Measurements from ENCODE around the gene CRYL1.
A peak's percentile ranks its signal among the peaks of the same experiment; 100 is the strongest.

GRCh38 chr13:20405691-20406090, 120.0 kb downstream of the CRYL1 start:
- TF ChIP-seq CTCF (IDR thresholded peaks at IDR 0.05; ENCODE audit: control extremely low read depth in 1 of 3, insufficient read depth in 1 of 3, low read depth in 1 of 3, low read length in 3 of 3) (no peak), EZH2 (IDR thresholded peaks at IDR 0.05; ENCODE audit: low read depth, low read length, severe bottlenecking) (no peak), TAF1 (IDR thresholded peaks at IDR 0.05; ENCODE audit: low read depth, low read length) (0 out of 2 replicates have a peak, but pooled peaks have one; percentile 34), GTF2F1 (IDR thresholded peaks at IDR 0.05; ENCODE audit: borderline replicate concordance, low read depth, low read length) (no peak), EP300 (IDR thresholded peaks at IDR 0.05; ENCODE audit: borderline replicate concordance in 1 of 2, low read depth in 2 of 2, low read length in 2 of 2) (no peak), NANOG (IDR thresholded peaks at IDR 0.05; ENCODE audit: insufficient read depth, low read depth, low read length, poor library complexity, severe bottlenecking) (no peak)
